Non-pigmented ciliary epithelial cell (primary cell): ENCODE data around the gene SRRM4.

Source experiments
- DNase-seq: peaks from one replicate; pipeline ENCODE4 v3.0.0-alpha.2; 2010; ENCODE audit warnings: low read depth

SRRM4 gene

DNA sequence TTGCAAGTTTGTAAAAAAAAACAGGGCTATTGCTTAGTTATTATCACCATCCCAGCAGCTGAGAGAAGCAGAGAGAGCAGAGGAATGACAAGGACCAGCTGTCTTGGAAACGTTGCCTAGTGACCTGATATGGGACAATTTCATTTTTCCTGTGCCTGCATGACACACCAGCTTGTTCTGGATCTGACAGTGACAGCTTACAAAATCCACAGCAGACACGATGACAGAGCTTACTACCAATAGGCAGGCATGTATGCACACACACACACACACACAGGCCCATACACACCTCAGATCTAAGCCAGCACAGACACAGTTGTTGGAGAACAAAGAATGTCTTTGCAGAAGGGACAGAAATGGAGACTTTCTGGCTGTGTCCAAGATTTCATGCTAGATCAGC, 222.8 kb downstream of the SRRM4 start:
- DNase-seq: no peak

DNA sequence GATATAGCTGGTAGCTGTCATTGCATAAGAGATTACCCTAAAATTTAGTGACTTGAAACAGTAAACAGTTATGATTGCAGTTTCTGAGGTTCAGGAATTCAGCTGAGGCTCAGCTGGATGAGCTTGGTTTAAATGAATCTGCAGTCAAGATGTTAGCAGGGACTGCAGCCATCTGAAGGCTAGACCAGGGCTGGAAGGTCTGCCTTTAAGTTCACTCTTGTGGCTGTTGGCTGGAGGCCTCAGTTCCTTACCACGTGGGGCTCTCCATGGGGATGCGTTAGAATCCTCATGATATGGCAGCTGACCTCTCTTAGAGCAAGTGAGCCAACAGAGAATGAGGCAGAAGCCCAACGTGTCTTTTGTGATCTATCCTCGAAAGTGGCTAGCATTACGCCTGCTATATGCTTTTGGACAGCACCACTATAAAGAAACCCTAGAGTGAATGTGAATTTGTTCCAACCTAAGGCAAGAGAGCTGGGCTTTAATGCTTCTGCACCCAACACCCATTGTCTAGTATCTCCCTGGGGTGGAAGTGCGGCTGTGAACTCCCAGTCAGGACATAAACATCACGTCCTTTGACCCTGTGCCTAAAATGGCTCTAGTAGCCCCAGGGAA, 223.4 kb downstream of the SRRM4 start:
- DNase-seq: no peak

DNA sequence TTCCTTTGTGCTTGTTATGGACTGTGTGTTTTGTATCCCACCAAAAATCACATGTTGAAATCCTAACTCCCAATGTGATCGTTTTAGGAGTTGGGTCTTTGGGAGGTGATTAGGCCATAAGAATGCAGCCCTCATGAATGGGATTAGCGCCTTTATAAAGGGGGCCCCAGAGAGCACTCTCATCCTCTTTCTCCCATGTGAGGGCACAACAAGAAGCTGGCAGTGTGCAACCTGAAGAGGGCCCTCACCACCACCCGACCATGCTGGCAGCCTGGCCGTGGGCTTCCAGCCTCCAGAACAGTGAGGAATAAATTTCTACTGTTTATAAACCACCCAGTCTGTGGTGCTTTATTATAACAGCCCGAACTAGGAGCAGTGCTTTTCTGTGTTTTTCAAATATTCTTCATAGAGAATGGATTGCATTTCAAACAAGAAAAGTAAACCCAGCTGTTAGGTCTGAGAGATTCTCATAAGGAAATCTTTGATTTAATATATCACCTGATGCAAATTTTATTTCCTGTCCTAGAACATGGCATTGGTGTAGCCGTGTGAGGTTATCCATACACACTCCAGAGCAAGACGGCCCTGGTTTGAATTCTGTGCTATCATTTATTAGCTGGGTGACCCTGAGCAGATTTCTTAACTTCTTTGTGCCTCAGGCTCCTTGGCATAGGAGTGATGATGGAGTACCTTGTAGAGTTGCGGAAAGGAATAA, 225.2 kb downstream of the SRRM4 start:
- no peak for DNase-seq

DNA sequence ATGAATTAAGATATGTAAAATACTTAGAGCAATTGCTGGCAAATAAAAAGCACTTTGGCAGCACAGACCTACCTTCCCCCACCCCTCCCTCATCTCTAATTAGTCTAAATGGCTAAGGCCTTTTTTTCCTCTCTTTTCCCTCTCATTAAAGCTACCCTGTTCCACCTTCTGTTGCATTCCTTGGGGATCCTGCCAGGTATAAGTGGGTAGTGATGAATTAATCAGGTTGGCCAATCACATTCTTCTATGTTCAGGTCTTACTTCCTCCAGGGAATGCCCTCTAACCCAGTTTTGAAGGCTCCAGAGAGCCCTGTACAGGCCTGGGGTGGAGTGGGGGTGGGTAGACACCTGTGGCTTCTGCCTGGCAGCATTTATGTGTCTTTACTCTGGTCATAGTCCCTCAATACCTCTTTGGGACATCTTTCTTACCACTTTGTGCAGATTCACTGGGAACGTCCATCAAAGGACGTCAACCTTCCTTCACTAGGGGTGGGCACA, 225.8 kb downstream of the SRRM4 start:
- no peak for DNase-seq

DNA sequence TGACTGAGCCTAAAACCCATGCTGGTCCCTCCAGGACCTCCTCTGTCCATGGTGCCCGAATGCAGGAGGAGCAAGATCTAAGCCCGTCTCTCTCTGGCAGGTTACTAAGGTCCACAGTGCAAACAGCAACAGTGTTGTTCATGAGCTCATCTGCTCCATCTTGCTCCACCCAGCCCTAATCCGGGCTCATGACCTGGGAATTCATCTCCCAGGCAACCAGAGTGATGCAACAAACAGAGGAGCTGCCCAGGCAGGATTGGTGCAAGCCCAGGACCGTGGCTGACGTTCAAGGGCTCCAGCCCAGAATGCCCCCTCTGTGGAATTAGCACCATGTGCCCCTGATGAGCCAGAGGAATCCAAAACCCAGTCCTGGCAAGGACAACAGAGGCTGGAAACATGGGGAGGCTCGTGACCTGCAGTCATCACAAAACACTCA, 227.3 kb downstream of the SRRM4 start:
- DNase-seq: no peak

DNA sequence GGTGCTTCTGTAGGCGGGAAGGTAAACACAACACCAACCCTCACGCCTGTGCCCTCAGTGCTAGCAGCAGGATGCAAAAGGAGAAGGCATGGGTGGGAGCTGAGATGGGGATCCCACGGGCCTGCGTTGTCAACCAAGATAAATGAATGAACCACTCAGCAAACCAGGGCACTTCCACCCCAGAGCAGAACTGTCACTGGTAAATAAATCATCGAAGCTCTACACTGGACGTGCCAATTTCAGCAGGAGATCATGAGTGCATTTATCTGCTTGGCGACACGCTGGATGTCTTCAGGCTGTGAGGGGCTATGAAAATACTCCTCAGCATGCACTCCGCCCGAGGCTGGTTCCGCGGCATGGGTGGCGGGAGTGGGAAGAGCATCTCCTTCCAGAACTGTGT, 230.5 kb downstream of the SRRM4 start:
- no peak for DNase-seq
